HFFc6 (cell line): Measurements from ENCODE around the gene NRXN2. TPM values are rescaled to one million over a fixed set of nuclear protein-coding genes. Genes with fewer than 3 reads are reported as not detected.
"Not testable (repeated sequence)": the region's sequence is repeated elsewhere in the genome, so short reads cannot be mapped to it uniquely, and the experiment has no call there.

Experiments used
- DNase-seq: peaks from one replicate; pipeline ENCODE4 v3.0.0-alpha.2; 2018
- H3K27ac Mint-ChIP-seq: 2 replicates; pipeline ENCODE4 v1.8.0; 2020; ENCODE audit warnings: mild to moderate bottlenecking, mixed read lengths
- H3K27me3 Mint-ChIP-seq: 2 replicates; pipeline ENCODE4 v1.8.0; 2021; ENCODE audit warnings: mild to moderate bottlenecking, moderate library complexity, mixed read lengths; ENCODE audit not compliant: insufficient read depth
- H3K36me3 Mint-ChIP-seq: 2 replicates; pipeline ENCODE4 v1.8.0; 2021; ENCODE audit warnings: low read depth, mixed read lengths
- H3K4me1 Mint-ChIP-seq: 2 replicates; pipeline ENCODE4 v1.8.0; 2020; ENCODE audit warnings: low read depth, mixed read lengths
- H3K4me3 Mint-ChIP-seq: 2 replicates; pipeline ENCODE4 v1.8.0; 2020; ENCODE audit warnings: mild to moderate bottlenecking, moderate library complexity, mixed read lengths
- H3K9me3 Mint-ChIP-seq: 2 replicates; pipeline ENCODE4 v1.8.0; 2020; ENCODE audit warnings: mild to moderate bottlenecking, mixed read lengths
- CTCF ChIP-seq: fragments of 200-600 bp; sonication (generic); IDR thresholded peaks from 2 replicates; pipeline ENCODE4 v1.5.0; 2021; ENCODE audit warnings: antibody characterized with exemption, mild to moderate bottlenecking
- total RNA-seq, 6 experiments: library from RNA; stranded (reverse); fragmentation: NEBNext Ultra II Directional; extraction: Animal tissue kit (Norgen Biotek cat#: 25700); gene quantifications; 2 replicates in 1 of 6; 3 replicates in 5 of 6; pipeline ENCODE4 v1.2.3, GENCODE V29; 2021

The NRXN2 gene
- total RNA-seq, 6 experiments from 2014 or later: 0.14 to 0.51 (median 0.31) TPM; not detected in 1

GRCh38 chr11:64561984-64562722 is 160.8 kb downstream of the NRXN2 start:
- TF ChIP-seq CTCF: no peak
- H3K9me3 Mint-ChIP-seq: no peaks in the 10 kb centered on the region
- no peaks in the 10 kb centered on the region for H3K36me3 Mint-ChIP-seq
- H3K4me1 Mint-ChIP-seq: peaks cover 5% of the 10 kb centered on the region; the same call in 1 of the 2 replicates
- H3K4me3 Mint-ChIP-seq: no peak overlapping the region
- no peak overlapping the region for H3K27ac Mint-ChIP-seq
- DNase-seq: no peak
- H3K27me3 Mint-ChIP-seq: peaks cover 37% of the 10 kb centered on the region

GRCh38 chr11:64561429-64561828 is 161.6 kb downstream of the NRXN2 start:
- H3K9me3 Mint-ChIP-seq, DNase-seq, H3K36me3 Mint-ChIP-seq, H3K4me1 Mint-ChIP-seq, H3K4me3 Mint-ChIP-seq, H3K27ac Mint-ChIP-seq: not testable (repeated sequence)
- peaks cover 36% of the 10 kb centered on the region for H3K27me3 Mint-ChIP-seq

- no peak for TF ChIP-seq CTCF
- H3K27ac Mint-ChIP-seq: no peak overlapping the region
These were observed 162.1 kb downstream of the NRXN2 start for GRCh38 chr11:64560941-64561340.

GRCh38 chr11:64560139-64560771 is 162.7 kb downstream of the NRXN2 start:
- no peak for TF ChIP-seq CTCF
- Mint-ChIP-seq H3K27ac (no peak overlapping the region), H3K9me3 (no peaks in the 10 kb centered on the region), H3K4me1 (peaks cover 9% of the 10 kb centered on the region), H3K27me3 (peaks cover 36% of the 10 kb centered on the region), H3K4me3 (no peak overlapping the region), H3K36me3 (no peaks in the 10 kb centered on the region)
- no peak for DNase-seq

More at GRCh38 chr11:64560941-64561340, 162.1 kb downstream of the NRXN2 start:
- peaks cover 36% of the 10 kb centered on the region for H3K27me3 Mint-ChIP-seq
- H3K36me3 Mint-ChIP-seq: no peaks in the 10 kb centered on the region
- no peaks in the 10 kb centered on the region for H3K9me3 Mint-ChIP-seq
- no peak for DNase-seq
- no peak overlapping the region for H3K4me3 Mint-ChIP-seq
- peaks cover 2% of the 10 kb centered on the region; the same call in 1 of the 2 replicates for H3K4me1 Mint-ChIP-seq

GRCh38 chr11:64559351-64560138 is 163.5 kb downstream of the NRXN2 start:
- Mint-ChIP-seq H3K36me3 (no peaks in the 10 kb centered on the region), H3K4me3 (no peak overlapping the region), H3K27ac (no peak overlapping the region), H3K9me3 (no peaks in the 10 kb centered on the region), H3K4me1 (peaks cover 16% of the 10 kb centered on the region), H3K27me3 (peaks cover 32% of the 10 kb centered on the region)
- TF ChIP-seq CTCF: no peak
- DNase-seq: no peak
